GM18505 (cell line): ENCODE data around the gene SLC29A2.
"Not testable (repeated sequence)": the region's sequence is repeated elsewhere in the genome, so short reads cannot be mapped to it uniquely, and the experiment has no call there.

ENCODE experiments used
- ATAC-seq: cut with Tn5 transposase; IDR thresholded peaks from one replicate; pipeline ENCODE4 v1.9.1; 2021; ENCODE audit not compliant: unreplicated experiment
- POLR2A ChIP-seq: IDR thresholded peaks from 4 replicates; pipeline ENCODE4 v1.6.1; 2011; ENCODE audit warnings: borderline replicate concordance; ENCODE audit not compliant: insufficient read depth, insufficient read length; ENCODE audit errors: extremely low read depth

SLC29A2 gene

GRCh38 chr11:66409226-66409625, 37.7 kb upstream of the SLC29A2 start:
- no peak for TF ChIP-seq POLR2A
- no peak for ATAC-seq

- peak; percentile 71 for ATAC-seq
- TF ChIP-seq POLR2A = no peak
Observed at GRCh38 chr11:66408488-66409214, 37.1 kb upstream of the SLC29A2 start.

- TF ChIP-seq POLR2A = no peak
- ATAC-seq = no peak
Observed at GRCh38 chr11:66407651-66408050, 36.1 kb upstream of the SLC29A2 start.

- TF ChIP-seq POLR2A = no peak
- ATAC-seq = no peak
Observed at GRCh38 chr11:66393954-66394353, 22.4 kb upstream of the SLC29A2 start.

GRCh38 chr11:66391322-66391721, 19.8 kb upstream of the SLC29A2 start:
- no peak for ATAC-seq
- no peak for TF ChIP-seq POLR2A

GRCh38 chr11:66388780-66389386, 17.3 kb upstream of the SLC29A2 start:
- TF ChIP-seq POLR2A = no peak
- ATAC-seq = no peak

- no peak for TF ChIP-seq POLR2A
- no peak for ATAC-seq
Observed at GRCh38 chr11:66386171-66387069, 14.9 kb upstream of the SLC29A2 start.

GRCh38 chr11:66384316-66384715, 12.8 kb upstream of the SLC29A2 start:
- ATAC-seq = not testable (repeated sequence)

GRCh38 chr11:66380264-66380663, 8.7 kb upstream of the SLC29A2 start:
- not testable (repeated sequence) for ATAC-seq

- not testable (repeated sequence) for ATAC-seq
Observed at GRCh38 chr11:66373690-66374287, 2.2 kb upstream of the SLC29A2 start.

- ATAC-seq = no peak
- no peak for TF ChIP-seq POLR2A
Observed at GRCh38 chr11:66373265-66373664, 1.7 kb upstream of the SLC29A2 start.

- no peak for TF ChIP-seq POLR2A
- no peak for ATAC-seq
Observed at GRCh38 chr11:66369073-66369894, 2.3 kb downstream of the SLC29A2 start.

GRCh38 chr11:66368484-66368883, 3.1 kb downstream of the SLC29A2 start:
- TF ChIP-seq POLR2A = no peak
- no peak for ATAC-seq
